B cell (primary cell): Measurements from ENCODE around the gene WFDC1. TPM values are rescaled to one million over a fixed set of nuclear protein-coding genes. Genes with fewer than 3 reads are reported as not detected.

Experiments used
- ATAC-seq: fragments of 200-7000 bp; cut with Tn5 transposase; one replicate; pipeline ENCODE4 v1.10.0; 2021; ENCODE audit warnings: low read depth, mild to moderate bottlenecking, moderate number of reproducible peaks, moderate library complexity
- CTCF ChIA-PET: fragments of 350-600 bp; sonication (Branson Sonifier 250); formaldehyde crosslinking; loops from one replicate; lab custom pipeline; 2021; ENCODE audit warnings: antibody characterized with exemption, inconsistent platforms; lab: Charles Lee
- POLR2A ChIA-PET: fragments of 350-600 bp; sonication (Branson Sonifier 250); formaldehyde crosslinking; loops from one replicate; lab custom pipeline; 2021; ENCODE audit warnings: antibody characterized with exemption; lab: Charles Lee
- DNase-seq: peaks from one replicate; pipeline ENCODE4 v3.0.0; 2013
- H2AFZ ChIP-seq: 2 replicates; pipeline ENCODE4 v1.6.1; 2012; ENCODE audit warnings: mild to moderate bottlenecking, low read depth, low read length; ENCODE audit not compliant: insufficient read depth, poor library complexity, severe bottlenecking
- H3K27ac ChIP-seq, 2 donors: 1 replicate in 1 of 2; 2 replicates in 1 of 2; pipeline ENCODE4 v1.5.1; 2012 to 2013; ENCODE audit warnings: low read length in 2 of 2, mild to moderate bottlenecking in 2 of 2, moderate library complexity in 1 of 2
- H3K27me3 ChIP-seq, 4 experiments: fragments of 200-600 bp in 1 of 4; sonication (generic) in 1 of 4; replicated peaks in 1 of 4; 1 replicate in 2 of 4; 2 replicates in 2 of 4; pipeline versions ENCODE4 v1.6.1 to v1.7.0; 2013 to 2016; ENCODE audit warnings: low read length in 3 of 4, mild to moderate bottlenecking in 2 of 4, mixed read lengths in 1 of 4, moderate library complexity in 1 of 4; ENCODE audit not compliant: insufficient read depth in 4 of 4, control insufficient read depth in 3 of 4; ENCODE audit errors: control extremely low read depth in 1 of 4
- H3K36me3 ChIP-seq, 2 experiments: replicated peaks in 1 of 2; 1 replicate in 1 of 2; 2 replicates in 1 of 2; pipeline versions ENCODE4 v1.6.1 to v1.7.1; 2013; ENCODE audit warnings: low read length in 1 of 2; ENCODE audit not compliant: insufficient read depth in 2 of 2, control insufficient read depth in 1 of 2; ENCODE audit errors: control extremely low read depth in 1 of 2, extremely low read depth in 1 of 2
- H3K4me1 ChIP-seq, 2 donors: fragments of 200-600 bp in 1 of 2; sonication (generic) in 1 of 2; 1 replicate in 1 of 2; 2 replicates in 1 of 2; pipeline versions ENCODE4 v1.5.1 to v1.6.1; 2013 to 2017; ENCODE audit warnings: low read length in 2 of 2; ENCODE audit not compliant: control insufficient read depth in 2 of 2, insufficient read depth in 2 of 2
- H3K4me2 ChIP-seq: replicated peaks from 2 replicates; pipeline ENCODE3; 2012; ENCODE audit warnings: mild to moderate bottlenecking, low read depth, low read length; ENCODE audit not compliant: poor library complexity, severe bottlenecking
- H3K4me3 ChIP-seq, 5 experiments: fragments of 200-600 bp in 1 of 5; sonication (generic) in 1 of 5; 1 replicate in 3 of 5; 2 replicates in 2 of 5; pipeline versions ENCODE4 v1.5.1 to v1.7.0; 2011 to 2016; ENCODE audit warnings: low read length in 4 of 5, mild to moderate bottlenecking in 4 of 5, low read depth in 2 of 5, control low read depth in 1 of 5, moderate library complexity in 1 of 5; ENCODE audit not compliant: insufficient read depth in 1 of 5; ENCODE audit errors: control extremely low read depth in 1 of 5, extremely low read depth in 1 of 5
- H3K79me2 ChIP-seq: fragments of 200-600 bp; sonication (generic); one replicate; pipeline ENCODE4 v1.6.0; 2016; ENCODE audit warnings: low read length; ENCODE audit not compliant: control insufficient read depth, insufficient read depth
- H3K9ac ChIP-seq: fragments of 200-600 bp; sonication (generic); 2 replicates; pipeline ENCODE4 v1.6.1; 2017; ENCODE audit warnings: mild to moderate bottlenecking, low read length, moderate library complexity
- H3K9me3 ChIP-seq, 3 donors: one replicate each; pipeline versions ENCODE4 v1.6.1 to v1.7.1; 2013; ENCODE audit warnings: low read length in 2 of 3; ENCODE audit not compliant: control insufficient read depth in 2 of 3, insufficient read depth in 1 of 3; ENCODE audit errors: control extremely low read depth in 1 of 3
- H4K20me1 ChIP-seq: 2 replicates; pipeline ENCODE4 v1.6.0; 2012; ENCODE audit warnings: mild to moderate bottlenecking, low read length; ENCODE audit not compliant: insufficient read depth, control insufficient read depth, poor library complexity, severe bottlenecking
- H3K27ac Mint-ChIP-seq: one replicate; pipeline ENCODE4 v1.8.0; 2021; ENCODE audit warnings: mixed read lengths
- H3K27me3 Mint-ChIP-seq: one replicate; pipeline ENCODE4 v1.8.0; 2021; ENCODE audit warnings: mixed read lengths
- H3K4me1 Mint-ChIP-seq: one replicate; pipeline ENCODE4 v1.8.0; 2021; ENCODE audit warnings: mixed read lengths
- H3K4me3 Mint-ChIP-seq: one replicate; pipeline ENCODE4 v1.8.0; 2021; ENCODE audit warnings: mixed read lengths
- H3K9me3 Mint-ChIP-seq: one replicate; pipeline ENCODE4 v1.8.0; 2022; ENCODE audit warnings: mixed read lengths; ENCODE audit not compliant: insufficient read depth
- CTCF ChIP-seq: fragments of 200-600 bp; IDR thresholded peaks from one replicate; pipeline ENCODE4 v1.8.0; 2022; ENCODE audit warnings: antibody characterized with exemption, mild to moderate bottlenecking
- EZH2 ChIP-seq: IDR thresholded peaks from 2 replicates; pipeline ENCODE4 v1.6.1; 2012; ENCODE audit warnings: borderline replicate concordance, low read depth, mild to moderate bottlenecking, moderate library complexity, low read length; ENCODE audit not compliant: insufficient read depth, poor library complexity, severe bottlenecking
- WGBS: methylation state at CpG from one replicate; pipeline ENCODE4 v1.1.5; 2013; ENCODE audit warnings: missing lambda C conversion rate; ENCODE audit not compliant: insufficient coverage; 5-methylcytosine and 5-hydroxymethylcytosine counted together
- intact Hi-C: fragments of 100-400 bp; cut with micrococcal nuclease; formaldehyde crosslinking; loops from one replicate; pipeline ENCODE4 v1.10.0; 2022
- polyA plus RNA-seq: library from polyadenylated mRNA; depleted of rRNA; stranded (reverse); fragments of >200 nt; gene quantifications from 2 replicates; pipeline ENCODE4 v1.2.3, GENCODE V29; 2012
- total RNA-seq, 2 donors: library from RNA; stranded (reverse); fragments of 120-200 nt in 1 of 2; gene quantifications; 1 replicate in 1 of 2; 2 replicates in 1 of 2; pipeline versions ENCODE4 v1.2.3 to v1.2.4, GENCODE V29; 2013 to 2022

The WFDC1 gene
- total and polyA plus RNA-seq, 2 donors (not counting 1 experiment from before 2014, with no cell fraction given) = not detected

- TF ChIP-seq CTCF (no peak), EZH2 (no peak)
- DNase-seq (no peak), ATAC-seq (no peak)
- Mint-ChIP-seq H3K27me3 (peaks cover 24% of the 10 kb centered on the region), H3K27ac (no peak overlapping the region), H3K9me3 (no peaks in the 10 kb centered on the region), H3K4me1 (peaks cover 3% of the 10 kb centered on the region), H3K4me3 (no peak overlapping the region)
- Histone ChIP-seq H3K36me3 (no peaks in the 10 kb centered on the region), H3K4me2 (no peak overlapping the region), H3K27me3 (peaks cover 0 to 20% (median 6%) of the 10 kb centered on the region in 4 experiments), H4K20me1 (no peaks in the 10 kb centered on the region), H3K9me3 (no peaks in the 10 kb centered on the region), H3K4me1 (no peaks in the 10 kb centered on the region), H3K4me3 (no peak overlapping the region), H3K27ac (no peak overlapping the region), H3K9ac (no peak overlapping the region), H2AFZ (no peak overlapping the region), H3K79me2 (no peaks in the 10 kb centered on the region)
- WGBS = 86% methylated on average over 6 of the region's 7 CpGs
- intact Hi-C loops = no loop called here
- POLR2A ChIA-PET = no interaction called here
- CTCF ChIA-PET = no interaction called here
Observed at GRCh38 chr16:84299734-84300440, 5.2 kb downstream of the WFDC1 start.

GRCh38 chr16:84302111-84302954, 7.7 kb downstream of the WFDC1 start:
- H3K79me2 ChIP-seq = no peaks in the 10 kb centered on the region
- H3K4me1 ChIP-seq = no peaks in the 10 kb centered on the region
- ATAC-seq (no peak), DNase-seq (no peak)
- no peak overlapping the region for H3K27ac ChIP-seq
- Mint-ChIP-seq H3K4me3 (no peak overlapping the region), H3K9me3 (no peaks in the 10 kb centered on the region), H3K4me1 (no peaks in the 10 kb centered on the region), H3K27ac (no peak overlapping the region), H3K27me3 (peaks cover 11% of the 10 kb centered on the region)
- H3K36me3 ChIP-seq = no peaks in the 10 kb centered on the region
- TF ChIP-seq EZH2 = no peak
- no peak for TF ChIP-seq CTCF
- no peaks in the 10 kb centered on the region for H3K9me3 ChIP-seq
- no peak overlapping the region for H3K9ac ChIP-seq
- H2AFZ ChIP-seq = no peak overlapping the region
- ChIA-PET POLR2A (no interaction called here), CTCF (no interaction called here)
- H3K4me2 ChIP-seq = no peak overlapping the region
- 87% methylated on average over 17 of the region's 28 CpGs for WGBS
- intact Hi-C loops = no loop called here
- H3K27me3 ChIP-seq = peaks cover 0 to 3% (median 0%) of the 10 kb centered on the region in 4 experiments
- H3K4me3 ChIP-seq = no peak overlapping the region
- H4K20me1 ChIP-seq = no peaks in the 10 kb centered on the region
